ENCODE measurements around the gene AGPAT1.

AGPAT1 gene

DNA sequence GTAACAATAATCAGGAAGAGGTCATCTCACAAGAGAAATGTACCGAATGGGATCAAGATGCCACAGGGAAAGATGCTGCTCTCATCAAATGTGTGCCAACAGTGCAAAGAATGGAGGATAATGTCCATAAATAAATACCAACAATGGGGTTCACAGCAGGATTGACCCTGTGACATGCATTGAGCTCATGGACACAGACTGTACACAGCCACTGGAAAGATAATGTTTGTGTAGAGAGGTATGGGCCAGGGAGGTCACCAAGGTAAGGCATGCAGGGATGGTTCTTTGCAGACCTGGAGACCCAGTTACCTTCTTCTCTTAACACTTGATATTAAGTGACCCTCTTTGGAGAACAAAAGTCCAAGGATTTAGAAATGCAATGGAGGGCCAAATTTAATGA lies 1.5 kb downstream of the AGPAT1 start:
- no peaks in the 10 kb centered on the region for H3K4me1 ChIP-seq
- H3K9me3 ChIP-seq, result no peaks in the 10 kb centered on the region

DNA sequence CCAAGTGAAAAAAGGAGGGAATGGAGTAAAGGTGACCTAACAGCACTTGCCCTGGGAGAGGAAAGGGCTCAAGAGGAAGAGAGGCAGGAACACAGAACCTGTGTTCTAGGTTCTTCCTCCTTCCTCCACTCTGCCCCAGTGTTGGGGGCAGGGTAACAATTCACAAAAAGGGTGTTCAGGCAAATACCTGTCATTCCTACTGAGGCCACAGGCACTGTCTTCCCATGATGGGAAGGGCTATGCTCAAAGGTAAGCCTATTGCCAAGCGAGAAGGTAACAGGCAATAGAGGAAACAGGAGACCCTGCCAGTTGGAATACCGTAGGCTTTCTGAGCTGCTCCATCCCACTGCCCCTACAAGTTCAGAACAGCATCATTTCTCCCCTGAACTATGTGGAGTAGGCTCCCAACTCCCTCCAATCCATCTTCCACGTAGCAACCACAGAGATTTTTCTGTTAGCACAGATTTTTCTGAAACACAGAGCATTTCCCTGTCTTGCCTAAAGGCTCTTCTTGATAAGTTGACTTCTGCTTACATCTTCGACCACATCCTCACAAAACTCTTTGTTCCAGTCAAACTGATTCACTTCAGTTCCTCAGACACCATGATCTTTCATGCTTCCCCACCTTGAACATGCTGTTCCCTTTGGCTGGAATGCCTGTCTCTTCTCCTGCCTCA lies 2.7 kb downstream of the AGPAT1 start:
- Histone ChIP-seq H3K36me3 (peaks cover 27% of the 10 kb centered on the region), H3K4me1 (no peaks in the 10 kb centered on the region), H3K9me3 (no peaks in the 10 kb centered on the region), H3K27me3 (no peaks in the 10 kb centered on the region), H3K4me3 (ENCODE audit: low read depth, low read length) (no peak overlapping the region)
- DNase-seq, result no peak
- TF ChIP-seq CTCF (IDR thresholded peaks at IDR 0.05; ENCODE audit: low read depth, low read length), result no peak

More for the DNA sequence above, 1.5 kb downstream of the AGPAT1 start:
- Histone ChIP-seq H3K27me3 (no peaks in the 10 kb centered on the region), H3K36me3 (peaks cover 17% of the 10 kb centered on the region), H3K4me3 (ENCODE audit: low read depth, low read length) (no peak overlapping the region)
- DNase-seq, result no peak
- TF ChIP-seq CTCF (IDR thresholded peaks at IDR 0.05; ENCODE audit: low read depth, low read length), result no peak

- no peak for DNase-seq
- no peaks in the 10 kb centered on the region for H3K4me1 ChIP-seq
- H3K9me3 ChIP-seq, result no peaks in the 10 kb centered on the region
- H3K36me3 ChIP-seq, result peaks cover 47% of the 10 kb centered on the region
- no peaks in the 10 kb centered on the region for H3K27me3 ChIP-seq
- no peak for TF ChIP-seq CTCF (IDR thresholded peaks at IDR 0.05; ENCODE audit: low read depth, low read length)
- H3K4me3 ChIP-seq (ENCODE audit: low read depth, low read length), result no peak overlapping the region
Measured at GRCh38 chr6:32171234-32171633, 4.7 kb downstream of the AGPAT1 start.

DNA sequence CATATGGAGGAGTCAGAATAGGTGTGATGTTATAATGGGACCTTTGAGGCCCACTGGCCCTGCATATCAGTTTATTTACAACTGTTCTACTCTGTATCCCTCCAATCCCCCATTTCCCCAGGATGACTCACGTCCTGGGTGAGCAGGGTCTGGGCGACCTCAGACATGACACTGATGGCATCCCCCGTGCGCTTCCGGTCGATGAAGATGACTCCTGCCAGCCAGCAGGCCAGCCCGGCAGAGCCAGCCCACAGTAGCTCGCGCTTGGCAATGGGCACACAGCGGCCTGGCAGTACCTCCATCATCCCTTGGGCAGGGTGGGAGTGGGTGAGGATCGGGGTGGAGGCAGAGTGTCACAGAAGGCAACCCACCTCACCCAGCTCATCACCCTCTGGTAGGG lies 5.6 kb downstream of the AGPAT1 start:
- H3K4me3 ChIP-seq (ENCODE audit: low read depth, low read length), result no peak overlapping the region
- H3K9me3 ChIP-seq, result no peaks in the 10 kb centered on the region
- DNase-seq, result no peak
- peaks cover 47% of the 10 kb centered on the region for H3K36me3 ChIP-seq
- TF ChIP-seq CTCF (IDR thresholded peaks at IDR 0.05; ENCODE audit: low read depth, low read length), result no peak
- no peaks in the 10 kb centered on the region for H3K27me3 ChIP-seq
- no peaks in the 10 kb centered on the region for H3K4me1 ChIP-seq

DNA sequence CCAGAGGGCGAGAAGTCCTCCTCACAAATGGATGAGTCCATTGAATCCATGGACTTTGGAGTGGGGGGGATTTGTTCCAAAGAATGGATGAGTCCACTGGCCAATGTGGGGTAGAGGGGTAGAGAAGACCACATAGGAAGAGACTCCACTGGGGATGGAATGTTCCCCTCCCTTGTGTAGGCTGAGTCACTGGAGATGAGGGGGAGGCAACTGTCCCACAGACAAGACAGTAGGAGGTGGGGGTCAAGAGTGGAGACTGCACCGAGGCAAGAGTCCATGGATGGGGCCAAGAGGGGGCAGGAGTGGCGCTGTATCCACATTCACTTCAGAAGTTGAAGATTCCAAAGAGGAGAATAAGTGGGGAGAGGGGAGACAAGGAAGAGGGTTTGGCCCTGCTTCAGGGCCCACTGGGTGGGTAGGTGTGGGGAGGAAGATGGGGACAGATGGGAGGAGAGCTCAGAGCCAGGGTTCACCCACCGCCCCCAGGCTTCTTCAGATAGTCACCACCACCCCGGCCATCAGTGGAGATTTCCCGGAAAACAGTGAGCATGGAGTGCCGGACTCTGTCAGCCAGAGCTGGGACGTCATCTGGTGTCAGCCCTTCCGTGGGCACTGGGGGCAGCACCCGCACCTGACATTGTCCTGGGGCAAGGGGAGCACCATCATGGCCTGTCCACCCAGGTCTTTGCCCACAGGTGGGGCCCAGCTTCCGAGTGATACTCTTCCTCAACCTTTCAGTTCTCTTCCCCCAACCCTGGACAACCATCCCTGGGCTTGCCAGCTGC lies 6.9 kb downstream of the AGPAT1 start:
- no peaks in the 10 kb centered on the region for H3K4me1 ChIP-seq
- H3K27me3 ChIP-seq, result no peaks in the 10 kb centered on the region
- no peak overlapping the region for H3K4me3 ChIP-seq (ENCODE audit: low read depth, low read length)
- DNase-seq, result no peak
- TF ChIP-seq CTCF (IDR thresholded peaks at IDR 0.05; ENCODE audit: low read depth, low read length), result no peak
- no peaks in the 10 kb centered on the region for H3K9me3 ChIP-seq
- peaks cover 47% of the 10 kb centered on the region for H3K36me3 ChIP-seq

DNA sequence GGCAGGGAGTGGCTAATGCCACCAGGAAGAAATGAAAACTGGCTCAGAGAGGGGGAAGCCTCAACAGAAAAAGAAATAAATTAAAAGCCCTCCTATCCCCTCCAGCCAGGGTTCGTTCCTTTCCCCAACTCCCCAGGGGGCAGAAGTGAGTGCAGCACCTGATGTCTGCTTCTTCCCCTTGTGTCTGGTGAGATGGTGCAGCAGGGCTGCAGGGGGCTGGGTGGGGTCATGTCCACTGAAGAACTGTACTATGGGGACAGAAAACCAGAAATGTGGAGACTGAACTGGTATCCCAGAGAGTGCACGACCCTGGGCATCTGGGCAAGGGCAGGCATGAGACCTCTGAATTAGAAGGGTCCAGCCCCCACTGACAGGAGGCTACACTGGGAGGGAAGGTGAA lies 7.5 kb downstream of the AGPAT1 start:
- H3K4me3 ChIP-seq (ENCODE audit: low read depth, low read length), result no peak overlapping the region
- H3K9me3 ChIP-seq, result no peaks in the 10 kb centered on the region
- TF ChIP-seq CTCF (IDR thresholded peaks at IDR 0.05; ENCODE audit: low read depth, low read length), result no peak
- H3K4me1 ChIP-seq, result no peaks in the 10 kb centered on the region
- no peak for DNase-seq
- H3K36me3 ChIP-seq, result peaks cover 47% of the 10 kb centered on the region
- H3K27me3 ChIP-seq, result no peaks in the 10 kb centered on the region

All from BE2C (cell line).